ENCODE results near the gene MRPL16. TPM values are rescaled to one million over a fixed set of nuclear protein-coding genes. Genes with fewer than 3 reads are reported as not detected.

Gene MRPL16
- total RNA-seq, 1 experiment from 2014 or later = 78.9 TPM

DNA sequence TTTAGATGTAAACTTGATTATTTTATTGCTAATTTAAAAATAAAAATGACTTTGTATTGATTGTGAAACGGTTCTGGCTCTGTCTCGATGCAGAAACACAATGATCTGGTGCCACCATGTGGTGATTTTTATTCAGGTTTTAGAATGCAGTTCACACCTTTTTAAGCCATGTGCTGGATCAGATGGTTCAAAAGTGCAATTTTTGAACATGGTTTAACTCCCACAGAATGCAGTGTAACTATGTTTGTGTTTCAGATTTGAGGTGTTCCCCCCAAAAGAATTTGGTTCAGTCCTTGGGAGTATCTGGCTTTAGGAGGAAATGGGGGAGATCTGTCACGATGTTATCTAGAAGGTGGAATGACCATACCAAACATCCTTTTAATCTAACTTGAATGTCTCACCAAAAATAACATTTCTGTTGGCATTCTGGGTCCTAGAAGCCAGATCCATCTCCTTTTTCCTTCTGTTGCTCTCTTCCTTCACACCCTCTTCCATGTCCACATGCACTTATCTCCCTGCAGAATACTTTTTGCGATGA is 7.9 kb downstream of the MRPL16 start:
- Mint-ChIP-seq H3K27me3 (ENCODE audit: low read depth) (no peaks in the 10 kb centered on the region), H3K27ac (no peak overlapping the region), H3K9me3 (no peaks in the 10 kb centered on the region), H3K4me1 (peaks cover 4% of the 10 kb centered on the region; the same call in 1 of the 2 replicates), H3K36me3 (peaks cover 42% of the 10 kb centered on the region), H3K4me3 (no peak overlapping the region)
- no peak for DNase-seq (ENCODE audit: low spot score)
- TF ChIP-seq SP1 (CRISPR knock-in tag; conservative IDR thresholded peaks at IDR 0.05) (no peak), ZNF263 (CRISPR knock-in tag; IDR thresholded peaks at IDR 0.05; ENCODE audit: low read depth) (no peak), TEAD1 (CRISPR knock-in tag; IDR thresholded peaks at IDR 0.05) (no peak)
- TF ChIP-seq, protein P1, sequence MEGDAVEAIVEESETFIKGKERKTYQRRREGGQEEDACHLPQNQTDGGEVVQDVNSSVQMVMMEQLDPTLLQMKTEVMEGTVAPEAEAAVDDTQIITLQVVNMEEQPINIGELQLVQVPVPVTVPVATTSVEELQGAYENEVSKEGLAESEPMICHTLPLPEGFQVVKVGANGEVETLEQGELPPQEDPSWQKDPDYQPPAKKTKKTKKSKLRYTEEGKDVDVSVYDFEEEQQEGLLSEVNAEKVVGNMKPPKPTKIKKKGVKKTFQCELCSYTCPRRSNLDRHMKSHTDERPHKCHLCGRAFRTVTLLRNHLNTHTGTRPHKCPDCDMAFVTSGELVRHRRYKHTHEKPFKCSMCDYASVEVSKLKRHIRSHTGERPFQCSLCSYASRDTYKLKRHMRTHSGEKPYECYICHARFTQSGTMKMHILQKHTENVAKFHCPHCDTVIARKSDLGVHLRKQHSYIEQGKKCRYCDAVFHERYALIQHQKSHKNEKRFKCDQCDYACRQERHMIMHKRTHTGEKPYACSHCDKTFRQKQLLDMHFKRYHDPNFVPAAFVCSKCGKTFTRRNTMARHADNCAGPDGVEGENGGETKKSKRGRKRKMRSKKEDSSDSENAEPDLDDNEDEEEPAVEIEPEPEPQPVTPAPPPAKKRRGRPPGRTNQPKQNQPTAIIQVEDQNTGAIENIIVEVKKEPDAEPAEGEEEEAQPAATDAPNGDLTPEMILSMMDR (IDR thresholded peaks at IDR 0.05) = peak; percentile 23; the same call in 1 of the 2 replicates
- TF ChIP-seq, protein P2, sequence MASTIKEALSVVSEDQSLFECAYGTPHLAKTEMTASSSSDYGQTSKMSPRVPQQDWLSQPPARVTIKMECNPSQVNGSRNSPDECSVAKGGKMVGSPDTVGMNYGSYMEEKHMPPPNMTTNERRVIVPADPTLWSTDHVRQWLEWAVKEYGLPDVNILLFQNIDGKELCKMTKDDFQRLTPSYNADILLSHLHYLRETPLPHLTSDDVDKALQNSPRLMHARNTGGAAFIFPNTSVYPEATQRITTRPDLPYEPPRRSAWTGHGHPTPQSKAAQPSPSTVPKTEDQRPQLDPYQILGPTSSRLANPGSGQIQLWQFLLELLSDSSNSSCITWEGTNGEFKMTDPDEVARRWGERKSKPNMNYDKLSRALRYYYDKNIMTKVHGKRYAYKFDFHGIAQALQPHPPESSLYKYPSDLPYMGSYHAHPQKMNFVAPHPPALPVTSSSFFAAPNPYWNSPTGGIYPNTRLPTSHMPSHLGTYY (CRISPR knock-in tag; IDR thresholded peaks at IDR 0.05) = no peak
- TF ChIP-seq, protein P3, sequence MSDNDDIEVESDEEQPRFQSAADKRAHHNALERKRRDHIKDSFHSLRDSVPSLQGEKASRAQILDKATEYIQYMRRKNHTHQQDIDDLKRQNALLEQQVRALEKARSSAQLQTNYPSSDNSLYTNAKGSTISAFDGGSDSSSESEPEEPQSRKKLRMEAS (CRISPR knock-in tag; IDR thresholded peaks at IDR 0.05) = peak; percentile 56; the same call in 1 of the 2 replicates
- peak; percentile 48 for ATAC-seq
- ChIA-PET CTCF (interaction anchor here (1.0 to 1.5 kb wide), 4 partner anchors 9 to 49 kb away, joined by 4 to 13 read pairs (median 8); no protein-coding TSS in a partner anchor), POLR2A (interaction anchor here (0.9 kb wide), 1 partner anchor 8 kb away, joined by 3 read pairs; the partner anchor contains the start of gene MRPL16)

DNA sequence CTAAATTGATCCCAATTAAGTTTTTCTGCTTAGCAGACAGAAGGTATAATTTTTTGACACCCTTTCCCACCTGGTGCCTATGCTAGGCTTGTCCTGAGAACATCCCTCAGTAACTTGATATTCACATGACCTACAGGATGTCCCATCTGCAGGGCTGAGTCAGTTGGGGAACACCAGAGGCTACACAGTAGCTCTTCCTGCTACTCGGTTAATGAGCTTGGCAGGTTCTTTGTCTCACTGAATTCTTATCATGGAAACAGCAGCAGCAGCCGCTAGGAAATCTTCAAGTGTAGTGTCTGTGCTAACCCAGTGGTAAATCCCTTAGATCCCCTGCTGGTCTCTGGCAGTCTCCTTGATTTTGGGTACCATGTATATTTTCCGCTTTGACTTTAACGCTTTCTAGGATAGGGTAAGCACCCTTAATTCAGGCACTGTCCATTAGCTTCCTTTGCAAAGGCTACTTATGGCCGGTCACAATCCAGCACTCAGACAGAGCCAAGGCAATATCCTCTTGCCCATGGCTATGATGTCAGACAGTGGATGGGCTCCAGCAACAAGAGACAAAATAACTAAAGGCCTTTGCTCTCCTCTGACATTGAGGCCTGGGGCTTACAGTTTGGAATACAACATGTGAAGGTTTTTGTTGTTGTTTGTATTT is 8.5 kb downstream of the MRPL16 start:
- TF ChIP-seq JUN (CRISPR knock-in tag; IDR thresholded peaks at IDR 0.05) = no peak
- TF ChIP-seq, protein P4, sequence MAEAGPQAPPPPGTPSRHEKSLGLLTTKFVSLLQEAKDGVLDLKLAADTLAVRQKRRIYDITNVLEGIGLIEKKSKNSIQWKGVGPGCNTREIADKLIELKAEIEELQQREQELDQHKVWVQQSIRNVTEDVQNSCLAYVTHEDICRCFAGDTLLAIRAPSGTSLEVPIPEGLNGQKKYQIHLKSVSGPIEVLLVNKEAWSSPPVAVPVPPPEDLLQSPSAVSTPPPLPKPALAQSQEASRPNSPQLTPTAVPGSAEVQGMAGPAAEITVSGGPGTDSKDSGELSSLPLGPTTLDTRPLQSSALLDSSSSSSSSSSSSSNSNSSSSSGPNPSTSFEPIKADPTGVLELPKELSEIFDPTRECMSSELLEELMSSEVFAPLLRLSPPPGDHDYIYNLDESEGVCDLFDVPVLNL (CRISPR knock-in tag; IDR thresholded peaks at IDR 0.05; ENCODE audit: borderline replicate concordance, low read depth) = no peak
- no peak for TF ChIP-seq RORB (CRISPR knock-in tag; IDR thresholded peaks at IDR 0.05)
- DNase-seq (ENCODE audit: low spot score) = no peak
- ATAC-seq = peak; percentile 51
- ChIA-PET CTCF (interaction anchor here (0.6 to 1.9 kb wide), 7 partner anchors 9 to 449 kb away, joined by 4 to 13 read pairs (median 6); partner anchors contain the start of gene PATL1), POLR2A (interaction anchor here (0.9 kb wide), 1 partner anchor 8 kb away, joined by 3 read pairs; the partner anchor contains the start of gene MRPL16)
- Mint-ChIP-seq H3K27ac (peak overlapping the region; percentile 89), H3K36me3 (peaks cover 42% of the 10 kb centered on the region), H3K4me3 (no peak overlapping the region), H3K9me3 (no peaks in the 10 kb centered on the region), H3K4me1 (peaks cover 4% of the 10 kb centered on the region; the same call in 1 of the 2 replicates), H3K27me3 (ENCODE audit: low read depth) (no peaks in the 10 kb centered on the region)

DNA sequence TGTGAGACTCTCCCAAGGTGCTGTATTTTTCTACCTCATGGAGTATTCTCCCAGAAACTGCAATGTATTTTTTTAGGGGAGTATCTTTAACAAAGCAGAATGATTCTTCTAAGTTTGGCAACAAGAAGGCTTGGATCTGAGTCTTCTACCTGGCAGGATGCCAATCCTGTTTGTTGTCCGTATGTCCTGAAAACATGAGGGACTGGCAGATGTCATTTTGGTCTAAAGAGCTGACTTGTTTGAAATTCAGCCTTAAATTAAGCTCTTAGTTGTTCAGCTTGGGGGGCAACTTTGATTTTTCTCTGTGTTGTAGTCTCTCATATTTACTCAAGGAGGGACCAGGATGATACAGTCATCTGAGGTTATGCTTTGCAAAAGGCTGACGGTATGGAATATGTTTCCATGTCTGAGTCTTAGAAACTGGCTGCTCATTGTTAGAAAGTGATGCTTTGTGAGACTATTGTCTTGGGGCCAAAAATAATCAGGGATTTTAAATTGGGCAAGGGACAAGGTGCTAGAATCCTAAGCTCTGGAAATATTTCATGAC is 9.3 kb downstream of the MRPL16 start:
- DNase-seq (ENCODE audit: low spot score) (no peak), ATAC-seq (no peak)
- Mint-ChIP-seq H3K4me3 (no peak overlapping the region), H3K9me3 (no peaks in the 10 kb centered on the region), H3K27me3 (ENCODE audit: low read depth) (no peaks in the 10 kb centered on the region), H3K27ac (peak overlapping the region; percentile 39; the same call in 1 of the 2 replicates), H3K36me3 (peaks cover 35% of the 10 kb centered on the region), H3K4me1 (peaks cover 4% of the 10 kb centered on the region; the same call in 1 of the 2 replicates)
- no peak for TF ChIP-seq NFE2L1 (CRISPR knock-in tag; IDR thresholded peaks at IDR 0.05)
- TF ChIP-seq, protein P5, sequence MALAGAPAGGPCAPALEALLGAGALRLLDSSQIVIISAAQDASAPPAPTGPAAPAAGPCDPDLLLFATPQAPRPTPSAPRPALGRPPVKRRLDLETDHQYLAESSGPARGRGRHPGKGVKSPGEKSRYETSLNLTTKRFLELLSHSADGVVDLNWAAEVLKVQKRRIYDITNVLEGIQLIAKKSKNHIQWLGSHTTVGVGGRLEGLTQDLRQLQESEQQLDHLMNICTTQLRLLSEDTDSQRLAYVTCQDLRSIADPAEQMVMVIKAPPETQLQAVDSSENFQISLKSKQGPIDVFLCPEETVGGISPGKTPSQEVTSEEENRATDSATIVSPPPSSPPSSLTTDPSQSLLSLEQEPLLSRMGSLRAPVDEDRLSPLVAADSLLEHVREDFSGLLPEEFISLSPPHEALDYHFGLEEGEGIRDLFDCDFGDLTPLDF (CRISPR knock-in tag; IDR thresholded peaks at IDR 0.05) = no peak
- no peak for TF ChIP-seq SMAD4 (CRISPR knock-in tag; IDR thresholded peaks at IDR 0.05)
- CTCF ChIA-PET = interaction anchor here (0.6 to 1.9 kb wide), 7 partner anchors 8 to 450 kb away, joined by 4 to 13 read pairs (median 6); partner anchors contain the start of gene PATL1
- POLR2A ChIA-PET = no interaction called here
